HCT116 (cell line): ENCODE results near the gene GLRB. TPM values are rescaled to one million over a fixed set of nuclear protein-coding genes. Genes with fewer than 3 reads are reported as not detected.

Source experiments
- ATAC-seq: fragments of 200-7000 bp; cut with Tn5 transposase; 2 replicates; pipeline ENCODE4 v1.9.1; 2020; ENCODE audit warnings: mild to moderate bottlenecking, moderate library complexity
- BruUV-seq: library from RNA; stranded (reverse); fragments of 400-500 nt; replicated peaks from 2 replicates; lab custom pipeline; 2021; lab: Mats Ljungman, UMichigan
- CTCF ChIA-PET: fragments of 300-600 bp; sonication (Branson Sonifier 250); formaldehyde crosslinking; loops from one replicate; lab custom pipeline; 2021; ENCODE audit warnings: antibody characterized with exemption; lab: Charles Lee
- POLR2A ChIA-PET: fragments of 300-600, 350-600 bp; sonication (Branson Sonifier 250); formaldehyde crosslinking; loops from one replicate; lab custom pipeline; 2021; ENCODE audit warnings: antibody characterized with exemption; lab: Charles Lee
- RAD21 ChIA-PET, 2 experiments: fragments of 300-600 bp; sonication (Branson Sonifier 250); formaldehyde crosslinking; loops; one replicate each; lab custom pipeline; 2023; ENCODE audit warnings: low total read pairs in 2 of 2; ENCODE audit not compliant: uncharacterized antibody in 2 of 2, unreplicated experiment in 2 of 2, low non-redundant PET in 1 of 2; lab: Charles Lee
- DNase-seq: peaks from one replicate; pipeline ENCODE4 v3.0.0-alpha.2; 2010; ENCODE audit warnings: low read depth, low spot score
- H2AFZ ChIP-seq: fragments of 200-600 bp; shearing (Covaris generic), sonication (generic); 2 replicates; pipeline ENCODE4 v1.6.1; 2017; ENCODE audit warnings: low read depth, mixed run types, mixed read lengths, antibody characterized with exemption, low read length; ENCODE audit not compliant: poor library complexity, severe bottlenecking
- H3K27ac ChIP-seq: 2 replicates; pipeline ENCODE4 v1.5.1; 2012; ENCODE audit warnings: low read depth, low read length
- H3K27me3 ChIP-seq: fragments of 200-600 bp; sonication (generic); 2 replicates; pipeline ENCODE4 v1.6.1; 2016; ENCODE audit warnings: mixed run types, low read length, mixed read lengths; ENCODE audit not compliant: insufficient read depth
- H3K36me3 ChIP-seq, 2 experiments: fragments of 200-500 bp in 1 of 2; fragments of 200-600 bp in 1 of 2; sonication (Bioruptor generic) in 1 of 2; sonication (generic) in 1 of 2; 2 replicates each; pipeline versions ENCODE4 v1.5.1 to v1.6.1; 2014 to 2016; ENCODE audit warnings: low read length in 2 of 2, inconsistent platforms in 1 of 2, mixed read lengths in 1 of 2, mixed run types in 1 of 2; ENCODE audit not compliant: insufficient read depth in 2 of 2, control insufficient read depth in 1 of 2
- H3K4me1 ChIP-seq, 2 experiments: fragments of 200-600 bp in 1 of 2; sonication (generic) in 1 of 2; 2 replicates each; pipeline versions ENCODE4 v1.5.1 to v1.6.1; 2012 to 2017; ENCODE audit warnings: low read length in 2 of 2, inconsistent platforms in 1 of 2, mild to moderate bottlenecking in 1 of 2, mixed read lengths in 1 of 2, mixed run types in 1 of 2, moderate library complexity in 1 of 2; ENCODE audit not compliant: insufficient read depth in 2 of 2, control insufficient read depth in 1 of 2
- H3K4me2 ChIP-seq: fragments of 200-600 bp; sonication (generic); 2 replicates; pipeline ENCODE4 v1.6.1; 2017; ENCODE audit warnings: mixed run types, low read length, mixed read lengths
- H3K4me3 ChIP-seq, 2 experiments: fragments of 200-600 bp in 1 of 2; sonication (generic) in 1 of 2; replicated peaks in 1 of 2; 2 replicates each; pipeline ENCODE4 v1.5.1; 2011 to 2016; ENCODE audit warnings: low read length in 2 of 2, control low read depth in 1 of 2, low read depth in 1 of 2, mild to moderate bottlenecking in 1 of 2, mixed read lengths in 1 of 2, mixed run types in 1 of 2
- H3K79me2 ChIP-seq: fragments of 200-600 bp; sonication (generic); 2 replicates; pipeline ENCODE4 v1.6.1; 2017; ENCODE audit warnings: mild to moderate bottlenecking, mixed run types, low read length, moderate library complexity, mixed read lengths; ENCODE audit not compliant: insufficient read depth
- H3K9ac ChIP-seq: fragments of 200-600 bp; sonication (generic); 2 replicates; pipeline ENCODE4 v1.6.1; 2016; ENCODE audit warnings: low read length, mixed read lengths
- H3K9me2 ChIP-seq: fragments of 200-600 bp; sonication (generic), shearing (Covaris generic); 2 replicates; pipeline ENCODE4 v1.6.1; 2017; ENCODE audit warnings: mixed run types, mild to moderate bottlenecking, moderate library complexity; ENCODE audit not compliant: insufficient read depth
- H3K9me3 ChIP-seq, 2 experiments: fragments of 200-500 bp in 1 of 2; fragments of 200-600 bp in 1 of 2; sonication (Bioruptor generic) in 1 of 2; sonication (generic) in 1 of 2; 2 replicates each; pipeline ENCODE4 v1.6.1; 2014 to 2017; ENCODE audit warnings: low read length in 2 of 2, mixed read lengths in 2 of 2, inconsistent platforms in 1 of 2, low read depth in 1 of 2, mild to moderate bottlenecking in 1 of 2, mixed run types in 1 of 2, moderate library complexity in 1 of 2; ENCODE audit not compliant: control insufficient read depth in 1 of 2, insufficient read depth in 1 of 2
- H4K20me1 ChIP-seq: fragments of 200-600 bp; sonication (generic), shearing (Covaris generic); 2 replicates; pipeline ENCODE4 v1.6.1; 2017; ENCODE audit warnings: mixed run types, mild to moderate bottlenecking, moderate library complexity; ENCODE audit not compliant: insufficient read depth
- CBX3 ChIP-seq: IDR thresholded peaks from 2 replicates; pipeline ENCODE4 v1.6.1; 2012; ENCODE audit warnings: low read depth
- CEBPB ChIP-seq: IDR thresholded peaks from 2 replicates; pipeline ENCODE4 v1.6.1; 2012; ENCODE audit warnings: low read depth
- CTCF ChIP-seq, 3 experiments: fragments of 200-600 bp in 1 of 3; sonication (generic) in 1 of 3; IDR thresholded peaks in 2 of 3; conservative IDR thresholded peaks in 1 of 3; 2 replicates each; pipeline ENCODE4 v1.5.1; 2012 to 2017; ENCODE audit warnings: low read depth in 2 of 3, low read length in 2 of 3, antibody characterized with exemption in 1 of 3, borderline replicate concordance in 1 of 3, control low read depth in 1 of 3, mild to moderate bottlenecking in 1 of 3, mixed read lengths in 1 of 3, mixed run types in 1 of 3, moderate library complexity in 1 of 3; ENCODE audit not compliant: insufficient read depth in 1 of 3
- EGR1 ChIP-seq: IDR thresholded peaks from 2 replicates; pipeline ENCODE4 v1.6.1; 2012; ENCODE audit warnings: low read depth
- EZH2 ChIP-seq: fragments of 200-600 bp; sonication (generic); IDR thresholded peaks from 2 replicates; pipeline ENCODE4 v1.6.1; 2017; ENCODE audit warnings: antibody characterized with exemption, mixed run types
- EZH2phosphoT487 ChIP-seq: fragments of 200-600 bp; IDR thresholded peaks from 2 replicates; pipeline ENCODE4 v1.6.1; 2018; ENCODE audit warnings: antibody characterized with exemption, borderline replicate concordance
- FOSL1 ChIP-seq: IDR thresholded peaks from 2 replicates; pipeline ENCODE4 v1.6.1; 2012; ENCODE audit warnings: low read depth
- JUND ChIP-seq: IDR thresholded peaks from 2 replicates; pipeline ENCODE4 v1.6.1; 2012
- MAX ChIP-seq: IDR thresholded peaks from 2 replicates; pipeline ENCODE4 v1.6.1; 2012
- POLR2AphosphoS5 ChIP-seq: IDR thresholded peaks from 2 replicates; pipeline ENCODE4 v1.6.1; 2011; ENCODE audit warnings: mild to moderate bottlenecking, low read depth, low read length, moderate library complexity
- RAD21 ChIP-seq: IDR thresholded peaks from 2 replicates; pipeline ENCODE4 v1.6.1; 2012; ENCODE audit warnings: low read depth, mild to moderate bottlenecking
- REST ChIP-seq: IDR thresholded peaks from 2 replicates; pipeline ENCODE4 v1.6.1; 2012; ENCODE audit warnings: low read depth
- SIN3A ChIP-seq: IDR thresholded peaks from 2 replicates; pipeline ENCODE4 v1.6.1; 2012; ENCODE audit warnings: low read depth
- SP1 ChIP-seq: IDR thresholded peaks from 2 replicates; pipeline ENCODE4 v1.6.1; 2012; ENCODE audit warnings: low read depth
- SRF ChIP-seq: IDR thresholded peaks from 2 replicates; pipeline ENCODE4 v1.6.1; 2012; ENCODE audit warnings: low read depth
- YY1 ChIP-seq: IDR thresholded peaks from 2 replicates; pipeline ENCODE4 v1.6.1; 2011; ENCODE audit warnings: low read length, low read depth, moderate library complexity, mild to moderate bottlenecking; ENCODE audit not compliant: insufficient replicate concordance; ENCODE audit errors: extremely low read depth
- ZBTB33 ChIP-seq: IDR thresholded peaks from 2 replicates; pipeline ENCODE4 v1.6.1; 2011; ENCODE audit warnings: mild to moderate bottlenecking, low read length, moderate library complexity; ENCODE audit not compliant: insufficient replicate concordance; ENCODE audit errors: extremely low read depth
- ZFX ChIP-seq: fragments of 450-650 bp; IDR thresholded peaks from 2 replicates; pipeline ENCODE4 v1.6.1; 2017
- ZNF274 ChIP-seq: fragments of 200-500 bp; sonication (Bioruptor generic); IDR thresholded peaks from 2 replicates; pipeline ENCODE4 v1.6.1; 2014; ENCODE audit warnings: mild to moderate bottlenecking, low read depth, low read length, inconsistent platforms
- intact Hi-C: fragments of 100-400 bp; cut with micrococcal nuclease; formaldehyde crosslinking; loops from 2 replicates; pipeline ENCODE4 v1.10.0; 2022
- total RNA-seq: library from RNA; stranded (reverse); gene quantifications from one replicate; pipeline ENCODE4 v1.2.1, GENCODE V29; 2021; ENCODE audit not compliant: unreplicated experiment

GLRB gene
- total RNA-seq, 1 experiment from 2014 or later: not detected

GRCh38 chr4:157079441-157079840 is 3.5 kb downstream of the GLRB start:
- Histone ChIP-seq H3K9ac (no peak overlapping the region), H3K27ac (no peak overlapping the region), H4K20me1 (no peaks in the 10 kb centered on the region), H3K79me2 (no peaks in the 10 kb centered on the region), H3K4me3 (no peak overlapping the region), H3K9me2 (no peaks in the 10 kb centered on the region), H3K27me3 (no peaks in the 10 kb centered on the region), H3K36me3 (no peaks in the 10 kb centered on the region), H3K4me1 (no peaks in the 10 kb centered on the region), H3K4me2 (no peak overlapping the region), H3K9me3 (no peaks in the 10 kb centered on the region), H2AFZ (no peak overlapping the region)
- TF ChIP-seq POLR2AphosphoS5: no peak
- no peak for TF ChIP-seq REST
- TF ChIP-seq ZBTB33: no peak
- no peak for TF ChIP-seq JUND
- no peak for TF ChIP-seq RAD21
- no peak for TF ChIP-seq SIN3A
- no peak for TF ChIP-seq CTCF (IDR thresholded peaks at IDR 0.05 in 2 of 3, conservative IDR thresholded peaks at IDR 0.05 in 1 of 3; ENCODE audit: borderline replicate concordance in 1 of 3, insufficient read depth in 1 of 3, low read depth in 2 of 3, low read length in 2 of 3)
- TF ChIP-seq CBX3: no peak
- no peak for TF ChIP-seq EZH2
- TF ChIP-seq EGR1: no peak
- TF ChIP-seq MAX: no peak
- TF ChIP-seq EZH2phosphoT487: no peak
- no peak for TF ChIP-seq ZFX
- TF ChIP-seq YY1: no peak
- no peak for TF ChIP-seq FOSL1
- no peak for TF ChIP-seq SP1
- TF ChIP-seq CEBPB: no peak
- TF ChIP-seq ZNF274: no peak
- TF ChIP-seq SRF: no peak
- ChIA-PET RAD21 (no interaction called here), POLR2A (no interaction called here), CTCF (no interaction called here)
- intact Hi-C loops: no loop called here
- DNase-seq (no peak), ATAC-seq (no peak)
- no TSS peak for BruUV-seq
